ENCODE data around the gene TBC1D1. TPM values are rescaled to one million over a fixed set of nuclear protein-coding genes. Genes with fewer than 3 reads are reported as not detected.

The TBC1D1 gene
- total RNA-seq, 4 donors from 2014 or later = 122 to 258 (median 139) TPM

DNA sequence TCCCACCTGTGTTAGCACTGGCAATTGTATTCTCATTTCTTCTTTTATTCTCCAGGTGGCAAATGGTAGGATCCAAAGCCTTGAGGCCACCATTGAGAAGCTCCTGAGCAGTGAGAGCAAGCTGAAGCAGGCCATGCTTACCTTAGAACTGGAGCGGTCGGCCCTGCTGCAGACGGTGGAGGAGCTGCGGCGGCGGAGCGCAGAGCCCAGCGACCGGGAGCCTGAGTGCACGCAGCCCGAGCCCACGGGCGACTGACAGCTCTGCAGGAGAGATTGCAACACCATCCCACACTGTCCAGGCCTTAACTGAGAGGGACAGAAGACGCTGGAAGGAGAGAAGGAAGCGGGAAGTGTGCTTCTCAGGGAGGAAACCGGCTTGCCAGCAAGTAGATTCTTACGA is 246.2 kb downstream of the TBC1D1 start:
- intact Hi-C loops (cut with DNase I; ENCODE audit: low total_unique reads) (no loop called here), in situ Hi-C loops (cut with MboI; ENCODE audit: low pct_ligation_motif_present in 1 of 4, low pct_unique_long_range_greater_than_20kb in 1 of 4, low sequenced_read_pairs in 3 of 4) (no loop called here)
- no peak for DNase-seq
- Histone ChIP-seq H3K4me1 (peaks cover 17 to 29% (median 23%) of the 10 kb centered on the region in 4 donors), H3K4me3 (no peak overlapping the region), H3K27ac (no peak overlapping the region), H3K9me3 (no peaks in the 10 kb centered on the region), H3K36me3 (peaks cover 0 to 9% (median 2%) of the 10 kb centered on the region in 4 donors), H3K27me3 (no peaks in the 10 kb centered on the region)
- no peak for TF ChIP-seq CTCF (IDR thresholded peaks at IDR 0.05)
- TF ChIP-seq POLR2A (IDR thresholded peaks at IDR 0.05) = no peak
- no peak for TF ChIP-seq POLR2AphosphoS5 (IDR thresholded peaks at IDR 0.05)
- no peak for TF ChIP-seq EP300 (IDR thresholded peaks at IDR 0.05; ENCODE audit: low read depth)
- 80 to 93% methylated on average over 1 to 17 of the region's 17 CpGs for WGBS, 2 donors (ENCODE audit: low coverage in 1 of 2)

- WGBS, 2 donors (ENCODE audit: low coverage in 1 of 2) = 85 to 87% methylated on average over 3 to 4 of the region's 4 CpGs
- H3K4me3 ChIP-seq = no peak overlapping the region
- no peak for DNase-seq
- H3K4me1 ChIP-seq = peaks cover 7 to 16% (median 12%) of the 10 kb centered on the region in 4 donors
- H3K27ac ChIP-seq = no peak overlapping the region
- H3K27me3 ChIP-seq = no peaks in the 10 kb centered on the region
- TF ChIP-seq EP300 (IDR thresholded peaks at IDR 0.05; ENCODE audit: low read depth) (no peak), CTCF (IDR thresholded peaks at IDR 0.05) (no peak), POLR2A (IDR thresholded peaks at IDR 0.05) (no peak), POLR2AphosphoS5 (IDR thresholded peaks at IDR 0.05) (no peak)
- peaks cover 0 to 9% (median 2%) of the 10 kb centered on the region in 4 donors for H3K36me3 ChIP-seq
- intact Hi-C loops (cut with DNase I; ENCODE audit: low total_unique reads) (no loop called here), in situ Hi-C loops (cut with MboI; ENCODE audit: low pct_ligation_motif_present in 1 of 4, low pct_unique_long_range_greater_than_20kb in 1 of 4, low sequenced_read_pairs in 3 of 4) (no loop called here)
- H3K9me3 ChIP-seq = no peaks in the 10 kb centered on the region
Observed at GRCh38 chr4:38138363-38138762, 247.5 kb downstream of the TBC1D1 start.

GRCh38 chr4:38139187-38139586 is 248.3 kb downstream of the TBC1D1 start:
- TF ChIP-seq CTCF (IDR thresholded peaks at IDR 0.05) = no peak
- WGBS, 2 donors (ENCODE audit: low coverage in 1 of 2) = 80 to 96% methylated on average over 1 to 4 of the region's 4 CpGs

GRCh38 chr4:38140643-38141203 is 249.8 kb downstream of the TBC1D1 start:
- TF ChIP-seq EP300 (IDR thresholded peaks at IDR 0.05; ENCODE audit: low read depth) = no peak
- TF ChIP-seq POLR2A (IDR thresholded peaks at IDR 0.05) = no peak
- TF ChIP-seq CTCF (IDR thresholded peaks at IDR 0.05) = no peak
- TF ChIP-seq POLR2AphosphoS5 (IDR thresholded peaks at IDR 0.05) = no peak
- intact Hi-C loops (cut with DNase I; ENCODE audit: low total_unique reads) (no loop called here), in situ Hi-C loops (cut with MboI; ENCODE audit: low pct_ligation_motif_present in 1 of 4, low pct_unique_long_range_greater_than_20kb in 1 of 4, low sequenced_read_pairs in 3 of 4) (no loop called here)
- Histone ChIP-seq H3K27ac (no peak overlapping the region), H3K9me3 (no peaks in the 10 kb centered on the region), H3K27me3 (no peaks in the 10 kb centered on the region), H3K4me3 (no peak overlapping the region), H3K4me1 (peaks cover 0 to 8% (median 4%) of the 10 kb centered on the region in 4 donors), H3K36me3 (peaks cover 0 to 9% (median 2%) of the 10 kb centered on the region in 4 donors)
- WGBS, 2 donors (ENCODE audit: low coverage in 1 of 2) = 87 to 100% methylated on average over 1 of the region's 1 CpG
- DNase-seq = no peak

More at GRCh38 chr4:38139187-38139586, 248.3 kb downstream of the TBC1D1 start:
- no peak overlapping the region for H3K27ac ChIP-seq
- H3K27me3 ChIP-seq = no peaks in the 10 kb centered on the region
- H3K36me3 ChIP-seq = peaks cover 0 to 9% (median 2%) of the 10 kb centered on the region in 4 donors
- in situ Hi-C loops (cut with MboI; ENCODE audit: low pct_ligation_motif_present in 1 of 4, low pct_unique_long_range_greater_than_20kb in 1 of 4, low sequenced_read_pairs in 3 of 4) (no loop called here), intact Hi-C loops (cut with DNase I; ENCODE audit: low total_unique reads) (no loop called here)
- no peak overlapping the region for H3K4me3 ChIP-seq
- DNase-seq = no peak
- no peaks in the 10 kb centered on the region for H3K9me3 ChIP-seq
- peaks cover 1 to 8% (median 3%) of the 10 kb centered on the region in 4 donors for H3K4me1 ChIP-seq

Data from transverse colon (tissue), 4 donors.